Heart right ventricle (tissue), 16 donors: ENCODE results near the gene USP31. TPM values are rescaled to one million over a fixed set of nuclear protein-coding genes. Genes with fewer than 3 reads are reported as not detected.

Experiments
- ATAC-seq, 8 donors: fragments of 200-7000 bp; cut with Tn5 transposase; one replicate each; pipeline ENCODE4 v1.9.1; 2020; ENCODE audit warnings: mild to moderate bottlenecking in 8 of 8, moderate library complexity in 8 of 8, moderate number of reproducible peaks in 1 of 8
- DNase-seq, 2 donors: peaks; one replicate each; pipeline ENCODE4 v3.0.0-alpha.2; 2020
- H3K27ac ChIP-seq, 10 donors: fragments of 200-600 bp; sonication (generic) in 2 of 10; one replicate each; pipeline versions ENCODE4 v1.5.0 to v1.8.0; 2020 to 2022; ENCODE audit warnings: mild to moderate bottlenecking in 3 of 10
- H3K27me3 ChIP-seq, 7 donors: fragments of 200-600 bp; one replicate each; pipeline ENCODE4 v1.8.0; 2021 to 2022; ENCODE audit warnings: mild to moderate bottlenecking in 2 of 7
- H3K36me3 ChIP-seq, 9 donors: fragments of 200-600 bp; sonication (generic) in 1 of 9; one replicate each; pipeline versions ENCODE4 v1.5.0 to v1.8.0; 2020 to 2022; ENCODE audit warnings: mild to moderate bottlenecking in 2 of 9
- H3K4me1 ChIP-seq, 9 donors: fragments of 200-600 bp; sonication (generic) in 1 of 9; one replicate each; pipeline versions ENCODE4 v1.5.0 to v1.8.0; 2020 to 2022; ENCODE audit warnings: mild to moderate bottlenecking in 4 of 9
- H3K4me3 ChIP-seq, 10 donors: fragments of 200-600 bp; sonication (generic) in 2 of 10; one replicate each; pipeline versions ENCODE4 v1.5.0 to v1.8.0; 2020 to 2022; ENCODE audit warnings: mild to moderate bottlenecking in 7 of 10, moderate library complexity in 2 of 10
- H3K9me3 ChIP-seq, 11 donors: fragments of 200-600 bp in 10 of 11; sonication (generic) in 2 of 11; one replicate each; pipeline versions ENCODE4 v1.5.0 to v1.8.0; 2013 to 2022; ENCODE audit warnings: mild to moderate bottlenecking in 2 of 11, control low read depth in 1 of 11, moderate library complexity in 1 of 11
- CTCF ChIP-seq, 9 donors: fragments of 200-600 bp; sonication (generic) in 2 of 9; IDR thresholded peaks; one replicate each; pipeline versions ENCODE4 v1.5.0 to v1.8.0; 2021 to 2022; ENCODE audit warnings: antibody characterized with exemption in 9 of 9, mild to moderate bottlenecking in 5 of 9, moderate library complexity in 1 of 9
- WGBS, 2 donors: extraction: QIAGEN DNeasy Blood & Tissue Kit; methylation state at CpG; one replicate each; pipeline ENCODE4 v1.1.7; 2013; ENCODE audit warnings: inconsistent platforms in 1 of 2; 5-methylcytosine and 5-hydroxymethylcytosine counted together
- intact Hi-C, 10 donors: fragments of 100-400 bp; cut with DNase I; formaldehyde crosslinking; loops; one replicate each; pipeline versions ENCODE4 v1.11.1 to v1.14.2; 2022
- polyA plus RNA-seq, 2 donors: library from polyadenylated mRNA; stranded (reverse); fragments of 200-250 nt; gene quantifications; one replicate each; pipeline ENCODE4 v1.2.3, GENCODE V29; 2013
- total RNA-seq, 10 donors: library from RNA; stranded (reverse); fragmentation: NEBNext Ultra II Directional in 3 of 10; extraction: Animal tissue kit (Norgen Biotek cat#: 25700) in 3 of 10; gene quantifications; one replicate each; pipeline versions ENCODE4 v1.2.1 to v1.2.4, GENCODE V29; 2021 to 2023
- donor health status: Arrhythmogenic right ventricular cardiomyopathy.
- donor health status: ischemic (EF 13 %, LVEDD 7.1; RV severe dilation, severe dysfunction).
- donor health status: healthy with polysubstance abuse.
- donor health status: DM: no; HTN: yes; CAD: no.
- donor health status: DM: no; HTN: no; CAD: no.
- donor health status: ischemic (EF 25% LVEDD 6.9; RV normal size, moderate dysfunction).
- donor health status: ischemic (EF 25% LVEDD 5.7; RV mildly dilated, moderate dysfunction).
- donor health status: healthy.
- donor health status: DM: yes; HTN: yes; CAD: no.
- donor health status: Ischemic cardiomyopathy.
- donor health status: ischemic (EF 35%, LVEDD 5.7; RV mildly dilated, moderate dysfunction).
- donor health status: nonischemic (EF 11% LVEDD 7.7; RV severe dilation, severe dysfunction).
- donor health status: DM: yes; HTN: yes; CAD: no.
- donor health status: PGD.
- donor health status: ischemic (EF 29% LVEDD 5.4; RV normal size, mild dysfunction).
- donor health status: nonischemic (EF 23%, LVEDD 6.1; RV moderate dilation, normal function).

The USP31 gene
- total and polyA plus RNA-seq, 12 donors: 8.9 to 32.1 (median 22.4) TPM

DNA sequence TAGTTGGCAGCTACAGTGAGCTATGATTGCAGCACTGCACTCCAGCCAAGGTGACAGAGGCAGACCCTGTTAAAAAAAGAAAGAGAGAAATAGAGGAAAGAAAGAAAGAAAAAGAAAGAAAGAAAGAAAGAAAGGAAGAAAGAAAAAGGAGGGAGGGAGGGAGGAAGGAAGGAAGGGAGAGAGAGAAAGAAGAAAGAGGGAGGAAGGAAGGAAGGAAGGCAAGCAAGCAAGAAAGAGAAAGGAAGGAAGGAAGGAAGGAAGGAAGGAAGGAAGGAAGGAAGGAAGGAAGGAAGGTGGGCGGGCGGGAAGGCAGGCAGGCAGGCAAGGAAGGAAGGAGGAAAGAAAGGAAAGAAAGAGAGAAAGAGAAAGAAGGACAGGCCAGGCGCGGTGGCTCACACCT is 32.3 kb upstream of the USP31 start:
- H3K9me3 ChIP-seq: no peaks in the 10 kb centered on the region
- no peak overlapping the region for H3K4me3 ChIP-seq
- H3K27ac ChIP-seq: no peak overlapping the region
- ATAC-seq (peak in 1 of 8 donors; percentile 54), DNase-seq (no peak)
- intact Hi-C loops: loop anchor here in 4 of 10 donors (1.0 to 10.0 kb wide), 4 partner anchors 63 to 253 kb away; no protein-coding TSS in a partner anchor
- no peak for TF ChIP-seq CTCF (IDR thresholded peaks at IDR 0.05)
- WGBS, 2 donors: 79 to 87% methylated on average over 4 of the region's 4 CpGs
- peaks cover 0 to 69% (median 55%) of the 10 kb centered on the region in 7 donors for H3K27me3 ChIP-seq
- H3K4me1 ChIP-seq: peaks cover 7 to 26% (median 17%) of the 10 kb centered on the region in 9 donors
- H3K36me3 ChIP-seq: no peaks in the 10 kb centered on the region

GRCh38 chr16:23175651-23176050 is 26.4 kb upstream of the USP31 start:
- Histone ChIP-seq H3K4me1 (no peaks in the 10 kb centered on the region), H3K27ac (no peak overlapping the region), H3K36me3 (no peaks in the 10 kb centered on the region), H3K4me3 (no peak overlapping the region), H3K27me3 (peaks cover 0 to 62% (median 24%) of the 10 kb centered on the region in 7 donors), H3K9me3 (no peaks in the 10 kb centered on the region)
- no peak for TF ChIP-seq CTCF (IDR thresholded peaks at IDR 0.05)
- intact Hi-C loops: loop anchor here in 1 of 10 donors (10.0 kb wide), 1 partner anchor 281 kb away; no protein-coding TSS in a partner anchor
- no peak for DNase-seq
- ATAC-seq: no peak

DNA sequence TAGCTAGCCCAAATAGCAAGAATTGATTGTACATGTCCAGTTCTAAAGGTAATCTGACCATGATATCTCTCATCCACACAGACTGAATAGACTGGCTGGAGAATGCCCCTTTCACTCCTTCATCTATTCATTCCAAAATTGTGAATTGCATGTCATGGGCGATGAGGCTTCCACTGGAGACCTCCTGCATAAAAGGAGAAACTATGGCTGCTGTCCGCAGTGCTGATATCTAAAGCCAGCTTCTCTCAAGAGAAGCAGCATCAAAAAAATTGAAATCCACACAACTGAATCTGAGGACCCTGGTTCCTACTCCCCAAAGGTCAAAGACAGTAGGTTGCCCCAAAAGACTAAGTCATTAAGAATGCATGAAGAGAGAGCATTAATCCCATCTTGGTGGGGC is 25.4 kb upstream of the USP31 start:
- peaks cover 0 to 57% (median 19%) of the 10 kb centered on the region in 7 donors for H3K27me3 ChIP-seq
- no peak overlapping the region for H3K27ac ChIP-seq
- H3K9me3 ChIP-seq: no peaks in the 10 kb centered on the region
- TF ChIP-seq CTCF (IDR thresholded peaks at IDR 0.05): no peak
- no peaks in the 10 kb centered on the region for H3K36me3 ChIP-seq
- DNase-seq (no peak), ATAC-seq (no peak)
- WGBS, 2 donors: 47 to 49% methylated on average over 2 of the region's 2 CpGs
- H3K4me1 ChIP-seq: no peaks in the 10 kb centered on the region
- intact Hi-C loops: loop anchor here in 1 of 10 donors (10.0 kb wide), 1 partner anchor 280 kb away; no protein-coding TSS in a partner anchor
- no peak overlapping the region for H3K4me3 ChIP-seq

DNA sequence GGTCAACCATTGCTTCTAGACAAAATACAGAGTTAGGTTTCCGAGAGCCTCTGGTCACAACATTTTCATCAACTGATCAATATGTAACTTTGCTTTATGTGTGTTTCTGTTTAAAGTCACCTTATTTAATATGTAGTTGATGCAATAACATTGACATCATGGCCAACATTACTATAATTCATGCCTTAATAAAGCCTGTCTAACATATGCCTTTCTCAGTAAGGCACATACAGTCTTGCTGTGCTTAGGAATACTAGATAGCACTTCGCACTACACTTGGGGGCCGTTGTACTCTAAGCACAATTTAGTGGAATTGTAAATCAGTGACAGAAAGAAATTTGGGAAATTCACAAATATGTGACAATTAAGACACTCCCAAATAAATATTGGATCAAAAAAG is 23.7 kb upstream of the USP31 start:
- intact Hi-C loops: loop anchor here in 1 of 10 donors (10.0 kb wide), 1 partner anchor 278 kb away; no protein-coding TSS in a partner anchor
- no peak for ATAC-seq

More for the DNA sequence above, 23.7 kb upstream of the USP31 start:
- no peak for TF ChIP-seq CTCF (IDR thresholded peaks at IDR 0.05)
- Histone ChIP-seq H3K27ac (no peak overlapping the region), H3K36me3 (no peaks in the 10 kb centered on the region), H3K27me3 (peaks cover 0 to 53% (median 12%) of the 10 kb centered on the region in 7 donors), H3K9me3 (no peaks in the 10 kb centered on the region), H3K4me3 (no peak overlapping the region), H3K4me1 (no peaks in the 10 kb centered on the region)
- 92% methylated on average over 3 of the region's 3 CpGs for WGBS, 2 donors
- DNase-seq: no peak
